ENCODE measurements around the gene TSKU.

TSKU gene

GRCh38 chr11:76752321-76753143 is 30.6 kb upstream of the TSKU start:
- no peak for DNase-seq (ENCODE audit: low spot score)

- no peak for DNase-seq (ENCODE audit: low spot score)
Observed at GRCh38 chr11:76753449-76753848, 29.7 kb upstream of the TSKU start.

- no peak for DNase-seq (ENCODE audit: low spot score)
Observed at GRCh38 chr11:76753950-76754349, 29.2 kb upstream of the TSKU start.

GRCh38 chr11:76756341-76756741 is 26.8 kb upstream of the TSKU start:
- no peak for DNase-seq (ENCODE audit: low spot score)

GRCh38 chr11:76758311-76758710 is 24.8 kb upstream of the TSKU start:
- DNase-seq (ENCODE audit: low spot score), result no peak

GRCh38 chr11:76759092-76759491 is 24.1 kb upstream of the TSKU start:
- no peak for DNase-seq (ENCODE audit: low spot score)

GRCh38 chr11:76759517-76759916 is 23.6 kb upstream of the TSKU start:
- no peak for DNase-seq (ENCODE audit: low spot score)

- no peak for DNase-seq (ENCODE audit: low spot score)
Observed at GRCh38 chr11:76760236-76760635, 22.9 kb upstream of the TSKU start.

GRCh38 chr11:76761718-76762355 is 21.3 kb upstream of the TSKU start:
- no peak for DNase-seq (ENCODE audit: low spot score)

- DNase-seq (ENCODE audit: low spot score), result no peak
Observed at GRCh38 chr11:76762356-76762752, 20.8 kb upstream of the TSKU start.

GRCh38 chr11:76762867-76763572 is 20.1 kb upstream of the TSKU start:
- DNase-seq (ENCODE audit: low spot score), result no peak

GRCh38 chr11:76763573-76764346 is 19.4 kb upstream of the TSKU start:
- DNase-seq (ENCODE audit: low spot score), result peak; percentile 50

- no peak for DNase-seq (ENCODE audit: low spot score)
Observed at GRCh38 chr11:76764941-76765665, 18.1 kb upstream of the TSKU start.

GRCh38 chr11:76765863-76766350 is 17.2 kb upstream of the TSKU start:
- no peak for DNase-seq (ENCODE audit: low spot score)

- DNase-seq (ENCODE audit: low spot score), result no peak
Observed at GRCh38 chr11:76766521-76766920, 16.6 kb upstream of the TSKU start.

GRCh38 chr11:76767659-76768058 is 15.5 kb upstream of the TSKU start:
- DNase-seq (ENCODE audit: low spot score), result no peak

GRCh38 chr11:76768088-76768908 is 14.9 kb upstream of the TSKU start:
- no peak for DNase-seq (ENCODE audit: low spot score)

GRCh38 chr11:76768909-76769560 is 14.1 kb upstream of the TSKU start:
- DNase-seq (ENCODE audit: low spot score), result no peak

GRCh38 chr11:76769645-76770586 is 13.2 kb upstream of the TSKU start:
- no peak for DNase-seq (ENCODE audit: low spot score)

All from putamen (tissue), 1 donor.